OCI-LY7 (cell line): ENCODE measurements around the gene B3GNT3. TPM values are rescaled to one million over a fixed set of nuclear protein-coding genes. Genes with fewer than 3 reads are reported as not detected.
A peak's percentile ranks its signal among the peaks of the same experiment; 100 is the strongest.

Experiments used
- BruUV-seq: library from RNA; stranded (reverse); fragments of 400-500 nt; replicated peaks from 2 replicates; lab custom pipeline; 2021; lab: Mats Ljungman, UMichigan
- CTCF ChIA-PET: fragments of 300-600 bp; sonication (Branson Sonifier 250); formaldehyde crosslinking; loops from one replicate; lab custom pipeline; 2022; ENCODE audit warnings: antibody characterized with exemption; ENCODE audit not compliant: unreplicated experiment; lab: Charles Lee
- POLR2A ChIA-PET: fragments of 300-600 bp; sonication (Branson Sonifier 250); formaldehyde crosslinking; loops from one replicate; lab custom pipeline; 2022; ENCODE audit warnings: antibody characterized with exemption; lab: Charles Lee
- DNase-seq: peaks from one replicate; pipeline ENCODE4 v3.0.0-alpha.2; 2015; ENCODE audit warnings: low spot score
- H2AFZ ChIP-seq: fragments of 200-600 bp; sonication (generic), shearing (Covaris generic); 2 replicates; pipeline ENCODE4 v1.6.1; 2014; ENCODE audit warnings: mild to moderate bottlenecking, antibody characterized with exemption, low read length, moderate library complexity
- H3K27ac ChIP-seq: fragments of 200-600 bp; sonication (generic); 2 replicates; pipeline ENCODE4 v1.5.1; 2014; ENCODE audit warnings: mixed run types, low read depth, mild to moderate bottlenecking, moderate library complexity, low read length, inconsistent platforms; ENCODE audit not compliant: poor library complexity, severe bottlenecking
- H3K36me3 ChIP-seq: fragments of 200-600 bp; sonication (generic); 2 replicates; pipeline ENCODE4 v1.6.1; 2014; ENCODE audit warnings: mild to moderate bottlenecking, antibody characterized with exemption, low read length, moderate library complexity, mixed read lengths; ENCODE audit not compliant: insufficient read depth
- H3K4me1 ChIP-seq: fragments of 200-600 bp; sonication (generic); 2 replicates; pipeline ENCODE4 v1.5.1; 2014; ENCODE audit warnings: mild to moderate bottlenecking, low read length; ENCODE audit not compliant: insufficient read depth, poor library complexity, severe bottlenecking
- H3K4me2 ChIP-seq: fragments of 200-600 bp; sonication (generic); 2 replicates; pipeline ENCODE4 v1.6.1; 2014; ENCODE audit warnings: mild to moderate bottlenecking, low read length
- H3K4me3 ChIP-seq: fragments of 200-600 bp; sonication (generic); 2 replicates; pipeline ENCODE4 v1.5.1; 2014; ENCODE audit warnings: mild to moderate bottlenecking, low read depth, low read length; ENCODE audit not compliant: poor library complexity, severe bottlenecking
- H3K79me2 ChIP-seq: fragments of 200-600 bp; sonication (generic); 2 replicates; pipeline ENCODE4 v1.6.1; 2016; ENCODE audit warnings: low read depth, mild to moderate bottlenecking, low read length, moderate library complexity, mixed read lengths; ENCODE audit not compliant: insufficient read depth
- H3K9me2 ChIP-seq: fragments of 200-600 bp; sonication (generic); 2 replicates; pipeline ENCODE4 v1.6.1; 2016; ENCODE audit warnings: mild to moderate bottlenecking, low read length, mixed read lengths; ENCODE audit not compliant: insufficient read depth
- H3K9me3 ChIP-seq: fragments of 200-600 bp; sonication (generic); 2 replicates; pipeline ENCODE4 v1.6.1; 2014; ENCODE audit warnings: mild to moderate bottlenecking, mixed run types, low read length, mixed read lengths
- H4K20me1 ChIP-seq: fragments of 200-600 bp; sonication (generic); 2 replicates; pipeline ENCODE4 v1.6.1; 2014; ENCODE audit warnings: mild to moderate bottlenecking, antibody characterized with exemption, low read length, moderate library complexity, mixed read lengths; ENCODE audit not compliant: insufficient read depth
- EZH2phosphoT487 ChIP-seq: fragments of 200-600 bp; sonication (generic); IDR thresholded peaks from 2 replicates; pipeline ENCODE4 v1.6.1; 2018; ENCODE audit warnings: low read depth, borderline replicate concordance, mild to moderate bottlenecking, mixed run types, antibody characterized with exemption, low read length, moderate library complexity, mixed read lengths
- intact Hi-C: fragments of 100-400 bp; cut with micrococcal nuclease; formaldehyde crosslinking; loops from one replicate; pipeline ENCODE4 v1.10.0; 2022; ENCODE audit not compliant: unreplicated experiment
- total RNA-seq, 2 experiments: library from RNA; depleted of rRNA in 1 of 2; stranded (reverse); fragments of >200 nt in 1 of 2; shearing (Covaris generic) in 1 of 2; gene quantifications; 2 replicates each; pipeline ENCODE4 v1.2.3, GENCODE V29; 2014 to 2022
- TF ChIP-seq, protein P1 (sequence below): fragments of 200-600 bp; sonication (generic); conservative IDR thresholded peaks from 2 replicates; pipeline ENCODE4 v1.5.1; 2014; ENCODE audit warnings: mild to moderate bottlenecking, antibody characterized with exemption, low read length, moderate library complexity, mixed read lengths

The B3GNT3 gene
- total RNA-seq, 2 experiments from 2014 or later = not detected

DNA sequence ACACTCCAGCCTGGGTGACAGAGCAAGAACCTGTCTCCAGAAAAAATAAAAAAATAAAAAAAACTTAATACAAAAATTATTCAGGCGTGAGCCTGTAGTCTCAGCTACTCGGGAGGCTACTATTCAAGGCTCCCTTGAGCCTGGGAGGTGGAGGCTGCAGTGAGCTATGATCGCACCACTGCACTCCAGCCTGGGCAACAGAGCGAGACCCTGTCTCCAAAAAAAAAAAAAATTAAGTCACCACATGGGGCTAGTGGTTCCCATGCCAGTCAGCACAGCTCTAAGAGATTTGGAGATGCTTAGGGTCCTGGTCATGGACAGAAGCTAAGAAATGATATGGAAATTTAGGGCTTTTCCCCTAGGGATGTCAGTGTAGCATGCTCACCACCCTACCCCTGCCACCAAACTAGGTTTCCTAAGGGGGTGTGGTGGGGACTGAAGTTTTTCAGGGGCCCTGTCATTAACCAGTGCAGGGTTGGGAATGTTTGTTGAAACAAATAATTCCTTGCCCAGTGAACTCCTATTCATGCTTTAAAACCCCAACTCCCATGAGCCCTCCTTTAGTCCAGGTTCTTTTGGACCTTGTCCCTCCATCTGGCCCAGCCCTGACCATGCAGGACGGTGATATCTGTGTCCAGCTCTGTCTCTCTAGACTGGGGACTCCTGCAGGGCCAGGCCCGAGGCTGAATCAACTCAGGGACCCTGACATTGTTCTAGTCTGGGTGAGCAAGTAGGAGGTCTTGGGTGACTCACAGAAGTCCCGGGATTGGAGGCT is 41.9 kb upstream of the B3GNT3 start:
- Histone ChIP-seq H3K79me2 (peaks cover 54% of the 10 kb centered on the region), H3K9me2 (no peaks in the 10 kb centered on the region), H3K27ac (peak overlapping the region; percentile 93), H4K20me1 (no peaks in the 10 kb centered on the region), H3K9me3 (no peaks in the 10 kb centered on the region), H2AFZ (no peak overlapping the region), H3K4me3 (peak overlapping the region; percentile 74), H3K4me1 (peaks cover 72% of the 10 kb centered on the region), H3K36me3 (peaks cover 42% of the 10 kb centered on the region), H3K4me2 (peak overlapping the region; percentile 82)
- intact Hi-C loops = loop anchor here (5.0 to 10.0 kb wide), 3 partner anchors 228 to 446 kb away; partner anchors contain the start of genes DDA1, MAST3 and MRPL34
- DNase-seq = peak; percentile 45
- ChIA-PET CTCF (interaction anchor here (0.7 to 1.9 kb wide), 4 partner anchors 14 to 46 kb away, joined by 3 to 7 read pairs (median 4); no protein-coding TSS in a partner anchor), POLR2A (interaction anchor here (0.6 to 2.6 kb wide), 10 partner anchors 11 to 579 kb away, joined by 3 to 14 read pairs (median 3); partner anchors contain the start of gene JAK3)
- TF ChIP-seq, protein P1, sequence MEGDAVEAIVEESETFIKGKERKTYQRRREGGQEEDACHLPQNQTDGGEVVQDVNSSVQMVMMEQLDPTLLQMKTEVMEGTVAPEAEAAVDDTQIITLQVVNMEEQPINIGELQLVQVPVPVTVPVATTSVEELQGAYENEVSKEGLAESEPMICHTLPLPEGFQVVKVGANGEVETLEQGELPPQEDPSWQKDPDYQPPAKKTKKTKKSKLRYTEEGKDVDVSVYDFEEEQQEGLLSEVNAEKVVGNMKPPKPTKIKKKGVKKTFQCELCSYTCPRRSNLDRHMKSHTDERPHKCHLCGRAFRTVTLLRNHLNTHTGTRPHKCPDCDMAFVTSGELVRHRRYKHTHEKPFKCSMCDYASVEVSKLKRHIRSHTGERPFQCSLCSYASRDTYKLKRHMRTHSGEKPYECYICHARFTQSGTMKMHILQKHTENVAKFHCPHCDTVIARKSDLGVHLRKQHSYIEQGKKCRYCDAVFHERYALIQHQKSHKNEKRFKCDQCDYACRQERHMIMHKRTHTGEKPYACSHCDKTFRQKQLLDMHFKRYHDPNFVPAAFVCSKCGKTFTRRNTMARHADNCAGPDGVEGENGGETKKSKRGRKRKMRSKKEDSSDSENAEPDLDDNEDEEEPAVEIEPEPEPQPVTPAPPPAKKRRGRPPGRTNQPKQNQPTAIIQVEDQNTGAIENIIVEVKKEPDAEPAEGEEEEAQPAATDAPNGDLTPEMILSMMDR = no peak
- no peak for TF ChIP-seq EZH2phosphoT487
- BruUV-seq = no TSS peak

DNA sequence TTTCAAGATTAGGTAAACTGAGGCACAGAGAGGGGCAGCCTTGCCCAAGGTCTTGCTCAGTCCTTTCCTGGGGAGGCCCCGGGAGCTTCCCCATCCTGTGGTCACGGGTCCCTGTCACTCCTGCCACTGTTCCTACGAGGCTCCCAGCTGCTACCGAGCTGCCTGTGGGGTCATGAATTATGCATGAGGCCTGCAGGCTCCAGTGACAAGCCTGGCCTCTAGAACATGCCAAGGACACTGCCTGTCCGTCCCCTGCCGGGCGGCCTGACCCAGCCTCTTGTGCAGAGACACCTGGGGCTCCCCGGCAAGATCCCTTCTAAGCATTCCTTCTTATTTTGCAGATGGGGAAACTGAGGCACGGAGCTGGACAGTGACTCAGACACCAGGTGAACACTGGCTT is 41.0 kb upstream of the B3GNT3 start:
- H2AFZ ChIP-seq = no peak overlapping the region
- peaks cover 45% of the 10 kb centered on the region for H3K79me2 ChIP-seq
- H3K4me3 ChIP-seq = peak overlapping the region; percentile 54
- no peaks in the 10 kb centered on the region for H4K20me1 ChIP-seq
- CTCF ChIA-PET = interaction anchor here (0.7 to 1.9 kb wide), 7 partner anchors 13 to 258 kb away, joined by 3 to 7 read pairs (median 4); no protein-coding TSS in a partner anchor
- peaks cover 64% of the 10 kb centered on the region for H3K4me1 ChIP-seq
- TF ChIP-seq, protein P1 = no peak
- no peak for TF ChIP-seq EZH2phosphoT487
- H3K4me2 ChIP-seq = peak overlapping the region; percentile 80
- peaks cover 52% of the 10 kb centered on the region for H3K36me3 ChIP-seq
- intact Hi-C loops = loop anchor here (2.0 to 10.0 kb wide), 4 partner anchors 15 to 447 kb away; partner anchors contain the start of genes DDA1, MAST3 and MRPL34
- peak; percentile 38 for DNase-seq
- H3K9me3 ChIP-seq = no peaks in the 10 kb centered on the region
- POLR2A ChIA-PET = interaction anchor here (0.6 to 1.3 kb wide), 3 partner anchors 13 to 65 kb away, joined by 3 to 7 read pairs (median 3); no protein-coding TSS in a partner anchor
- no peaks in the 10 kb centered on the region for H3K9me2 ChIP-seq
- no TSS peak for BruUV-seq
- peak overlapping the region; percentile 93 for H3K27ac ChIP-seq
